HEK293T (cell line): ENCODE measurements around the gene PIN4.

Source experiments
- CTCF ChIA-PET: fragments of 350-600 bp; formaldehyde crosslinking; extraction: SDS; loops from one replicate; lab custom pipeline; 2021; ENCODE audit warnings: antibody characterized with exemption, inconsistent platforms; lab: Yijun Ruan, JAX
- POLR2A ChIA-PET: fragments of 350-600 bp; formaldehyde crosslinking; extraction: SDS; loops from one replicate; lab custom pipeline; 2020; ENCODE audit warnings: antibody characterized with exemption, inconsistent platforms; lab: Yijun Ruan, JAX
- DNase-seq: peaks from one replicate; pipeline ENCODE4 v3.0.0; 2012; ENCODE audit warnings: mixed read lengths; ENCODE audit errors: extremely low spot score
- ARNT ChIP-seq: fragments of 450-650 bp; IDR thresholded peaks from 2 replicates; pipeline ENCODE4 v1.6.1; 2017; ENCODE audit warnings: mild to moderate bottlenecking
- BHLHE40 ChIP-seq: fragments of 450-650 bp; IDR thresholded peaks from 2 replicates; pipeline ENCODE4 v1.6.1; 2016; ENCODE audit warnings: mild to moderate bottlenecking, moderate library complexity, borderline replicate concordance
- CTBP1 ChIP-seq: fragments of 450-650 bp; IDR thresholded peaks from 2 replicates; pipeline ENCODE4 v1.6.1; 2016; ENCODE audit warnings: borderline replicate concordance
- ELF4 ChIP-seq: fragments of 450-650 bp; IDR thresholded peaks from 2 replicates; pipeline ENCODE4 v1.6.1; 2017; ENCODE audit warnings: antibody characterized with exemption
- FOXA1 ChIP-seq: fragments of 450-650 bp; IDR thresholded peaks from 2 replicates; pipeline ENCODE4 v1.6.1; 2016; ENCODE audit warnings: mild to moderate bottlenecking
- FOXK2 ChIP-seq: fragments of 450-650 bp; IDR thresholded peaks from 2 replicates; pipeline ENCODE4 v1.6.1; 2016; ENCODE audit warnings: mild to moderate bottlenecking
- FOXM1 ChIP-seq: fragments of 450-650 bp; IDR thresholded peaks from 2 replicates; pipeline ENCODE4 v1.6.1; 2017; ENCODE audit warnings: mild to moderate bottlenecking, borderline replicate concordance
- HDGF ChIP-seq: fragments of 450-650 bp; IDR thresholded peaks from 2 replicates; pipeline ENCODE4 v1.6.1; 2017; ENCODE audit warnings: antibody characterized with exemption, borderline replicate concordance
- L3MBTL2 ChIP-seq: fragments of 450-650 bp; conservative IDR thresholded peaks from 2 replicates; pipeline ENCODE4 v1.6.1; 2016; ENCODE audit warnings: mild to moderate bottlenecking
- LEF1 ChIP-seq: fragments of 450-650 bp; IDR thresholded peaks from 2 replicates; pipeline ENCODE4 v1.6.1; 2017; ENCODE audit warnings: mild to moderate bottlenecking, borderline replicate concordance
- NFRKB ChIP-seq: fragments of 450-650 bp; IDR thresholded peaks from 2 replicates; pipeline ENCODE4 v1.6.1; 2016; ENCODE audit warnings: mild to moderate bottlenecking, moderate library complexity
- PKNOX1 ChIP-seq: fragments of 450-650 bp; IDR thresholded peaks from 2 replicates; pipeline ENCODE4 v1.6.1; 2016
- SP1 ChIP-seq: fragments of 450-650 bp; IDR thresholded peaks from 2 replicates; pipeline ENCODE4 v1.6.1; 2017
- SUZ12 ChIP-seq: fragments of 450-650 bp; IDR thresholded peaks from 2 replicates; pipeline ENCODE4 v1.6.1; 2016; ENCODE audit warnings: mild to moderate bottlenecking
- TARDBP ChIP-seq: fragments of 450-650 bp; IDR thresholded peaks from 2 replicates; pipeline ENCODE4 v1.6.1; 2016
- ZNF384 ChIP-seq: fragments of 450-650 bp; IDR thresholded peaks from 2 replicates; pipeline ENCODE4 v1.6.1; 2016

PIN4 gene

GRCh38 chrX:72176981-72177380 is 4.6 kb upstream of the PIN4 start:
- DNase-seq, result no peak
- ChIA-PET POLR2A (interaction anchor here (0.6 kb wide), 1 partner anchor 62 kb away, joined by 3 read pairs; the partner anchor contains the start of gene ERCC6L), CTCF (no interaction called here)
- TF ChIP-seq HDGF, result no peak
- no peak for TF ChIP-seq SP1
- TF ChIP-seq TARDBP, result no peak
- no peak for TF ChIP-seq FOXA1
- TF ChIP-seq L3MBTL2, result no peak
- TF ChIP-seq CTBP1, result no peak
- TF ChIP-seq ELF4, result no peak

- POLR2A ChIA-PET, result interaction anchor here (0.5 to 2.5 kb wide), 25 partner anchors 9 to 534 kb away, joined by 3 to 19 read pairs (median 5); partner anchors contain the start of genes ERCC6L, RPS4X and RTL5
- no peak for DNase-seq
- CTCF ChIA-PET, result interaction anchor here (0.6 to 1.2 kb wide), 3 partner anchors 55 to 162 kb away, joined by 3 to 5 read pairs (median 3); no protein-coding TSS in a partner anchor
- no peak for TF ChIP-seq SUZ12
- no peak for TF ChIP-seq LEF1
- TF ChIP-seq BHLHE40, result no peak
- no peak for TF ChIP-seq L3MBTL2
- TF ChIP-seq ZNF384, result no peak
- no peak for TF ChIP-seq ELF4
- no peak for TF ChIP-seq PKNOX1
- TF ChIP-seq ARNT, result no peak
- no peak for TF ChIP-seq CTBP1
- TF ChIP-seq FOXM1, result no peak
- TF ChIP-seq SP1, result no peak
- no peak for TF ChIP-seq HDGF
- no peak for TF ChIP-seq FOXA1
These were observed 1.0 kb upstream of the PIN4 start for GRCh38 chrX:72180539-72180938.

GRCh38 chrX:72182924-72183323 is 1.4 kb downstream of the PIN4 start:
- DNase-seq, result no peak
- TF ChIP-seq BHLHE40, result no peak
- TF ChIP-seq PKNOX1, result no peak
- no peak for TF ChIP-seq NFRKB
- TF ChIP-seq CTBP1, result no peak
- ChIA-PET CTCF (no interaction called here), POLR2A (interaction anchor here (2.5 kb wide), 1 partner anchor 16 kb away, joined by 5 read pairs; no protein-coding TSS in a partner anchor)

- DNase-seq, result no peak
- ChIA-PET POLR2A (interaction anchor here (0.6 to 2.6 kb wide), 3 partner anchors 21 to 48 kb away, joined by 3 to 8 read pairs (median 3); partner anchors contain the start of gene PIN4), CTCF (interaction anchor here (0.6 kb wide), 1 partner anchor 16 kb away, joined by 4 read pairs; no protein-coding TSS in a partner anchor)
- no peak for TF ChIP-seq HDGF
- TF ChIP-seq FOXK2, result no peak
- TF ChIP-seq NFRKB, result no peak
- no peak for TF ChIP-seq LEF1
- TF ChIP-seq BHLHE40, result no peak
- no peak for TF ChIP-seq FOXA1
- TF ChIP-seq TARDBP, result no peak
- TF ChIP-seq CTBP1, result no peak
- TF ChIP-seq FOXM1, result no peak
- TF ChIP-seq PKNOX1, result no peak
- no peak for TF ChIP-seq L3MBTL2
These were observed 20.4 kb downstream of the PIN4 start for GRCh38 chrX:72201836-72202536.

GRCh38 chrX:72202792-72203401 is 21.3 kb downstream of the PIN4 start:
- CTCF ChIA-PET, result no interaction called here
- POLR2A ChIA-PET, result interaction anchor here (0.6 to 2.6 kb wide), 3 partner anchors 22 to 47 kb away, joined by 3 to 8 read pairs (median 4); partner anchors contain the start of genes ERCC6L and PIN4
- TF ChIP-seq ELF4 (no peak), NFRKB (no peak), BHLHE40 (no peak), FOXA1 (no peak), TARDBP (no peak)
- DNase-seq, result no peak

GRCh38 chrX:72203421-72203820 is 21.9 kb downstream of the PIN4 start:
- POLR2A ChIA-PET, result interaction anchor here (1.5 to 2.6 kb wide), 2 partner anchors 22 to 35 kb away, joined by 4 to 8 read pairs; partner anchors contain the start of genes ERCC6L and PIN4
- CTCF ChIA-PET, result no interaction called here
- TF ChIP-seq PKNOX1, result no peak
- no peak for TF ChIP-seq LEF1
- TF ChIP-seq NFRKB, result no peak
- no peak for TF ChIP-seq FOXK2
- no peak for TF ChIP-seq SUZ12
- TF ChIP-seq HDGF, result no peak
- no peak for TF ChIP-seq ARNT
- no peak for TF ChIP-seq TARDBP
- TF ChIP-seq ELF4, result no peak
- no peak for TF ChIP-seq ZNF384
- TF ChIP-seq FOXA1, result no peak
- TF ChIP-seq L3MBTL2, result no peak
- no peak for TF ChIP-seq BHLHE40
- no peak for TF ChIP-seq CTBP1
- TF ChIP-seq SP1, result no peak
- no peak for TF ChIP-seq FOXM1

More at GRCh38 chrX:72203421-72203820, 21.9 kb downstream of the PIN4 start:
- DNase-seq, result no peak
